GM23248 (cell line): ENCODE data around the gene LEF1.

Experiments used
- EZH2 ChIP-seq: fragments of 200-600 bp; sonication (generic); IDR thresholded peaks from 2 replicates; pipeline ENCODE4 v1.6.1; 2018; ENCODE audit warnings: antibody characterized with exemption, mild to moderate bottlenecking; ENCODE audit not compliant: insufficient read depth, poor library complexity, severe bottlenecking
- EZH2phosphoT487 ChIP-seq: fragments of 200-600 bp; sonication (generic); IDR thresholded peaks from 2 replicates; pipeline ENCODE4 v1.6.1; 2018; ENCODE audit warnings: antibody characterized with exemption, moderate library complexity, mild to moderate bottlenecking, low read depth; ENCODE audit not compliant: insufficient read depth

GRCh38 chr4:108031427-108032083 is 137.2 kb downstream of the LEF1 start:
- TF ChIP-seq EZH2phosphoT487 = no peak
- no peak for TF ChIP-seq EZH2
